Measurements from ENCODE around the gene MRPL45.

Gene MRPL45

GRCh38 chr17:38349097-38349730 lies 52.2 kb downstream of the MRPL45 start:
- DNase-seq = no peak

GRCh38 chr17:38350035-38350434 lies 53.1 kb downstream of the MRPL45 start:
- no peak for DNase-seq

- DNase-seq = peak; percentile 86
These were observed 54.6 kb downstream of the MRPL45 start, which contains the start of gene SOCS7 for GRCh38 chr17:38351412-38352222. Gene SOCS7 (plus strand): TSS chr17:38351844. CDS start chr17:38352053, 209 bp downstream.

GRCh38 chr17:38352245-38353085 lies 55.5 kb downstream of the MRPL45 start:
- DNase-seq = no peak

- DNase-seq = no peak
These were observed 56.2 kb downstream of the MRPL45 start for GRCh38 chr17:38353086-38353604.

- no peak for DNase-seq
These were observed 56.7 kb downstream of the MRPL45 start for GRCh38 chr17:38353668-38354067.

GRCh38 chr17:38354466-38354865 lies 57.5 kb downstream of the MRPL45 start:
- DNase-seq = no peak

- no peak for DNase-seq
These were observed 58.3 kb downstream of the MRPL45 start for GRCh38 chr17:38355251-38355650.

GRCh38 chr17:38357486-38358123 lies 60.6 kb downstream of the MRPL45 start:
- DNase-seq = no peak

- DNase-seq = no peak
These were observed 61.9 kb downstream of the MRPL45 start for GRCh38 chr17:38358586-38359513.

GRCh38 chr17:38361694-38362465 lies 64.9 kb downstream of the MRPL45 start:
- no peak for DNase-seq

- DNase-seq = no peak
These were observed 66.0 kb downstream of the MRPL45 start for GRCh38 chr17:38363016-38363415.

GRCh38 chr17:38364741-38365140 lies 67.8 kb downstream of the MRPL45 start:
- DNase-seq = no peak

- DNase-seq = no peak
These were observed 72.3 kb downstream of the MRPL45 start for GRCh38 chr17:38369124-38369886.

Measured in activated gamma-delta T cell (primary cell).